ENCODE data around the gene NPB. TPM values are rescaled to one million over a fixed set of nuclear protein-coding genes. Genes with fewer than 3 reads are reported as not detected.

NPB gene
- total RNA-seq, 1 donor = 0.43 TPM

DNA sequence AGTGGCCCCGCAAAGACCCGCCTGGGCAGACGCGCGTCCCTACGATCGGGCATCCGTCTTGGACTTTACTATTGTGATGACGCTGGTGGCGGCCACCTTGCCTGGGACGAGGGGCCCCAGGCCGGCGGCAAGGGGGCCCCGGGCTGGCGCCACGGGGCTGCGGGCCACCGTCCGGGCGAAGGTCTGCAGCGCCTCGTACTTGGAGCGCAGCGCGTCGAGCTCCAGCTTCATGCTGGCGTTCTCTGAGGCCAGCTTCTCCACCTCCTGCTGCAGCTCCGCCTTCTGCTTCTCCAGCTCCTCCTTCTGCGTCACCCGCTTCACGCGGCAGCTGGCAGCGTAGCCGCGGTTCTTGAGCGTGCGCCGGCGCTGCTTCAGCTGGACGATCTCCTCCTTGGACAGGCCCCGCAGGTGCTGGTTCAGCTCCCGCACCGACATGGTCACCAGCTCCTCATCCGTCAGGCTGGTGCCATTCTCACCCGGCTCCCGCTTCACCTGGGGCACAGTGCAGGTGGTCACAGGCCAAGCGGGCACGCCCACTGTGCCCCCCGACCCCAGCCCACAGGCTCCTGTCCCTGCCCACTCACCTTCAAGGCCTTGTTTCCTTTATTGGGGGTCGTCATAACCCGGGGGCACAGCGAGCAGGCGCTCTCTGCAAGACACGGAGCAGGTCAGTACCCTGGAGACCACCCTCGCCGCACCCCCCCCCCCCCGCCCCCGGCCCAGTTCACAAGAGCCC, 20.7 kb downstream of the NPB start:
- TF ChIP-seq, protein P1, sequence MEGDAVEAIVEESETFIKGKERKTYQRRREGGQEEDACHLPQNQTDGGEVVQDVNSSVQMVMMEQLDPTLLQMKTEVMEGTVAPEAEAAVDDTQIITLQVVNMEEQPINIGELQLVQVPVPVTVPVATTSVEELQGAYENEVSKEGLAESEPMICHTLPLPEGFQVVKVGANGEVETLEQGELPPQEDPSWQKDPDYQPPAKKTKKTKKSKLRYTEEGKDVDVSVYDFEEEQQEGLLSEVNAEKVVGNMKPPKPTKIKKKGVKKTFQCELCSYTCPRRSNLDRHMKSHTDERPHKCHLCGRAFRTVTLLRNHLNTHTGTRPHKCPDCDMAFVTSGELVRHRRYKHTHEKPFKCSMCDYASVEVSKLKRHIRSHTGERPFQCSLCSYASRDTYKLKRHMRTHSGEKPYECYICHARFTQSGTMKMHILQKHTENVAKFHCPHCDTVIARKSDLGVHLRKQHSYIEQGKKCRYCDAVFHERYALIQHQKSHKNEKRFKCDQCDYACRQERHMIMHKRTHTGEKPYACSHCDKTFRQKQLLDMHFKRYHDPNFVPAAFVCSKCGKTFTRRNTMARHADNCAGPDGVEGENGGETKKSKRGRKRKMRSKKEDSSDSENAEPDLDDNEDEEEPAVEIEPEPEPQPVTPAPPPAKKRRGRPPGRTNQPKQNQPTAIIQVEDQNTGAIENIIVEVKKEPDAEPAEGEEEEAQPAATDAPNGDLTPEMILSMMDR (IDR thresholded peaks at IDR 0.05; ENCODE audit: insufficient read depth, low read depth, low read length) = no peak
- peak overlapping the region; percentile 45 for H3K4me3 ChIP-seq (ENCODE audit: low read depth, low read length)
- no peak for DNase-seq (ENCODE audit: low read depth)

DNA sequence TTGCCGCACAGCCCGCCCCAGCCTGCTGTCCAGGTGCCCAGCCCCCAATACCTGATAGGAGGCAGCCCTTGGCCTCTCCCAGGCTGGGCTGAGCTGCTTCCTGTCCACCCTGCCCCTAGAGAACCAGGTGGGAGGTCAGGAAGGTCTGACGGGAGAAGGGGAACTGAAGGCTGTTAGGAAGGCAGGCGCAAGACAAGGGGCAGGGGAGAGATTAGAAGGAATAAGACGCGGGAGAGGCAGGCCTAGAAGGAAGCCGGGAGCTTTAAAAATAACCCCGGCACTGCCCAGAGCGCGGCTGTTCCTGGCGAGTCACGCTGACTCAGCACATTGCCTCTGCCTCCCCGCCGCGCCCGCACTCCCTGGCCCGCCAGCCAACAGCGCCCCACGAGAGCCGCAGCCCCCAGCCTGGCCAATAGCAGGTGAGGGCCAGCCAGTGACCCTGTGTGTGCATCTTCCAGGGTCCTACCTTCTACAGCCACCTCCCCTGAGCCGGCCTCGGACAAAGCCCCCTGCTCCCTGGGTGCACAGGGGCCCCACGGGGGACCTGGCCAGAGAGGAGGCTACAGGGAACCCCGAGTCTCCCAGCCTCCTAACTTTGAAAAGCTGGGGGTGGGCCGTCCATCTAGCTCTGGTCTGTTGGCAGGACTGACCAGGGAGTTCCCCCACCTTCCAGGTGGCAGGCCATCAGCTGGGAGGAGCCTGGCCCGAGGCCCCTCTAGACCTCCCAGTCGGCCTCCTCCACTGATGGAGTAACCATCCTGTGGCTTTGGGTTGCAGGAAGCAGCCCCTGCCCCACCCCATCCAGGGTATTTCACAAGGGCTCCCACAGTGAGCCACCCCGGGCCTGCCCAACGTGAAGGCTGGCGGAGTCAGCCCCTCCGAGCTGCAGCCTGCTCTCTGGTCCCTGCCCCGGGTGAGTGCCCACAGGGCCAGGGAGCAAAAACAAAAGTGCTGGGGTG, 21.5 kb downstream of the NPB start:
- H3K4me3 ChIP-seq (ENCODE audit: low read depth, low read length) = peak overlapping the region; percentile 45
- TF ChIP-seq, protein P1 (IDR thresholded peaks at IDR 0.05; ENCODE audit: insufficient read depth, low read depth, low read length) = no peak
- DNase-seq (ENCODE audit: low read depth) = peak; percentile 91

DNA sequence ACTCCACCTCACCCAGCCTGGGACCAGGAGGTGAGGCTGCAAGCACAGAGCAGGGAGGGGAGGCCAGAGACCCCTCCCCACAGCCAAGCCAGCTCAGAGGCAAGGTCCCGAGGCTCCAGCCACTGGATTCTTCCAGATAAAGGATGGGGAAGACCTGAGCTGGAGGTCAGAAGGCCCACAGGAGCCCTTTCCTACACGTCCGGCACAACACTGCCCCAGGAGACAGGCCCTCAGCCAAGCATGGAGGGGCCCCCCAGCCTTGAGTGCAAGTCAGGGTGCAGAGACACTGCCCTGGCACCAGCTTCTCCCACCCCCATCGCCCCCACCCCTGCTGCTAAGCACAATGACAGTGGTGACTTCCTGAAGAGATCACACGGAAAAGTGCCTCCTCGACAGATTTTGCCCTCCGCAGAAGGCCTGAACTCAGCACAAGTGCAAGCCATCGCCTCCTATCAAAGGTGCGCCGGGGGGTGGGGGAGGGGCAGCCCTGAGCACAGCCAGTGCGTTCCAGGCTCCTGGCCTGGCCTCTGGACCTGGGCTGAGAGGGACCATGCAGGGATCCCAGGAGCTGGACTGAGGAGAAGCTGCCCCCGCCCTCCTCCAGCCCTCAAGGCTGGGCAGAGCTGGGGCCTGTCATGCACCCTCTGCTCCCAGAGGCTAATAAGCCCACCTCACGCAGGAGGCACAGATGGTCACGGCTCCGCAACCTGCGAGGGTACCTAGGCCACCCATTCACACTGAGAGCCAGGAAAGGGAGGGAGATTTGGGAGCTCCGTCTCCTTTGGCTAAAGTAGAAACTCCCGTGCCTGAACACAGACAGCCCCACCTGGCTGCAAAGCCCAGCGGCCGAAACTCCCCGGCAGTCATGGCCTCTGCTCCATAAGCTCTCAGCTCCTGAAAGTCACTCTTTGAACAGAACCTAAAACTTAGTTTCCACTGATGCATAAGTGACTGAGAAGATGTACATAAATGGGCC, 22.8 kb downstream of the NPB start:
- TF ChIP-seq, protein P1 (IDR thresholded peaks at IDR 0.05; ENCODE audit: insufficient read depth, low read depth, low read length) = no peak
- H3K4me3 ChIP-seq (ENCODE audit: low read depth, low read length) = no peak overlapping the region
- no peak for DNase-seq (ENCODE audit: low read depth)

DNA sequence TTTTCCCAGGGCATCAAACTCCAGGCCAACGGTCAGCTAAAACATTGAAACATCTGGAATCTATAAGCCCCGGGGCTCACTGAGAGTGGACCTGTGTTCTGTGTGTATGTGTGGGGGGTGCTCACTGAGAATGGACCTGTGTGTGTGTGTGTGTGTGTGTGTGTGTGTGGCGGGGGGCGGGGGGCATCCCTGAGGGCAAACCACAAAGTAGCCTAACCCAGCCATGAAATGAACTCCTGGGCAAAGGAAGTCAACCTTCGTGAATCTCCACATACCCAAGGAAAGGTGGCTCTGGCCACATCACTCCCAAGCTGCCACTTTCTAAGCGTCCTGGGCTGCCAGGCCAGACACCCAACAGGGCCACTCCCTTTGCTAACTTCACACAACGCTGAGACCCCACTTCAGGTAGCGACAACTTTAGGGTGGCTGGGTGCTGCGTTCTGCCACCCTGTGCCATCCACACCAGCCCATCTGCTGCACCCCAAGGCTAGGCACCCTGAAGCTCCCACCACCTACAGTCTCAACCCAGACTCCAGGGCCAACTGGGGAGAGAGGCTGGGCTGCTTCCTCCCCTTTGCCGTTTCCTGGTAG, 23.9 kb downstream of the NPB start:
- DNase-seq (ENCODE audit: low read depth) = no peak
- peak overlapping the region; percentile 82 for H3K4me3 ChIP-seq (ENCODE audit: low read depth, low read length)
- TF ChIP-seq, protein P1 (IDR thresholded peaks at IDR 0.05; ENCODE audit: insufficient read depth, low read depth, low read length) = no peak

DNA sequence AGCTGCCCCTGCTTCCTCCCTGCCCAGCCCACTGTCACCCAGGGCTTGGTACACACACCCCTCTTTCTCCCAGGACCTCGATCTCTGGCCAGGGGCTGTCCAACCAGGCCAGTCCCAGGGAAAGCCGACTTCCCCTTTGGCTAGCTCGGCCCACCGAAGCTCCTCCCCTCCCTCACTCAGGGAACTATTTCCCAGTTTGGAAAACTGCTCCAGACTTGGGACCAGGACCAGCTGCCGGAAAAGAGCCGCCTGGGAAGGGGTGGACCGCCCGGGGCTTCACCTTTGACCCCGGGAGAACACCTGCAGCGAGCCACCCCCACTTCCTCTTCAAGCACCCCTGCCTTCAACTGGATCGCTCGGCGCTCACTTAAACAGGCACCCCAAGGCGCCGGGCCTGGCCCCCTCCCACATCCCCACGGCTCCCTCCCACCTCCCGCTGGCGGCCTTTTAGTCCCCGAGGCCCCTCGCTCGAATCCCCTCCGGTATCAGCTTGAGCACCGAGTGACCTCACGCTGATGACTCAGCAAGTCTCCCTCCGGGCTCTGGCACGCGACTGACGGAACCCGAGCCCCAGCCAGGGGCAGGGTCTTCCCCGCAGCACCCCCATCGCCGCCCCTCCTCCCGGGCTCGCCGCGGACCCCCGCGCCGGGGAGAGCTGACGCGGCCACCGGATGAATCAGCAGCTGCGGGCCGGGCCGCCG, 24.6 kb downstream of the NPB start:
- TF ChIP-seq, protein P1 (IDR thresholded peaks at IDR 0.05; ENCODE audit: insufficient read depth, low read depth, low read length) = no peak
- H3K4me3 ChIP-seq (ENCODE audit: low read depth, low read length) = peak overlapping the region; percentile 82
- DNase-seq (ENCODE audit: low read depth) = peak; percentile 89

All from fibroblast of villous mesenchyme (primary cell).